ENCODE measurements around the gene MYO9B.
"Not testable (repeated sequence)": the region's sequence is repeated elsewhere in the genome, so short reads cannot be mapped to it uniquely, and the experiment has no call there.

Gene MYO9B

GRCh38 chr19:17088552-17088951 lies 13.0 kb downstream of the MYO9B start:
- H3K4me1 Mint-ChIP-seq, result peaks cover 42% of the 10 kb centered on the region
- CTCF ChIA-PET, result no interaction called here

GRCh38 chr19:17090583-17090982 lies 15.0 kb downstream of the MYO9B start:
- H3K27ac Mint-ChIP-seq, result peak overlapping the region; percentile 43

More at GRCh38 chr19:17088552-17088951, 13.0 kb downstream of the MYO9B start:
- Mint-ChIP-seq H3K4me3 (no peak overlapping the region), H3K9me3 (no peaks in the 10 kb centered on the region), H3K27me3 (no peaks in the 10 kb centered on the region), H3K27ac (no peak overlapping the region), H3K36me3 (peaks cover 20% of the 10 kb centered on the region)
- DNase-seq, result no peak

GRCh38 chr19:17091758-17092333 lies 16.3 kb downstream of the MYO9B start:
- Mint-ChIP-seq H3K27me3 (no peaks in the 10 kb centered on the region), H3K4me1 (peaks cover 43% of the 10 kb centered on the region), H3K9me3 (no peaks in the 10 kb centered on the region), H3K36me3 (peaks cover 20% of the 10 kb centered on the region), H3K4me3 (no peak overlapping the region), H3K27ac (no peak overlapping the region)
- CTCF ChIA-PET, result interaction anchor here (1.3 kb wide), 1 partner anchor 34 kb away, joined by 4 read pairs; no protein-coding TSS in a partner anchor
- peak; percentile 33 for DNase-seq

More at GRCh38 chr19:17090583-17090982, 15.0 kb downstream of the MYO9B start:
- H3K9me3 Mint-ChIP-seq, result no peaks in the 10 kb centered on the region
- no peak for DNase-seq
- CTCF ChIA-PET, result interaction anchor here (0.7 kb wide), 1 partner anchor 310 kb away, joined by 3 read pairs; no protein-coding TSS in a partner anchor
- H3K27me3 Mint-ChIP-seq, result no peaks in the 10 kb centered on the region
- H3K4me1 Mint-ChIP-seq, result peaks cover 43% of the 10 kb centered on the region
- peaks cover 20% of the 10 kb centered on the region for H3K36me3 Mint-ChIP-seq
- H3K4me3 Mint-ChIP-seq, result no peak overlapping the region

GRCh38 chr19:17092696-17093095 lies 17.1 kb downstream of the MYO9B start:
- no peak for DNase-seq
- CTCF ChIA-PET, result no interaction called here
- H3K4me3 Mint-ChIP-seq, result no peak overlapping the region
- no peaks in the 10 kb centered on the region for H3K9me3 Mint-ChIP-seq
- no peak overlapping the region for H3K27ac Mint-ChIP-seq
- H3K27me3 Mint-ChIP-seq, result no peaks in the 10 kb centered on the region
- H3K36me3 Mint-ChIP-seq, result peaks cover 17% of the 10 kb centered on the region
- peaks cover 42% of the 10 kb centered on the region for H3K4me1 Mint-ChIP-seq

GRCh38 chr19:17094694-17095093 lies 19.1 kb downstream of the MYO9B start:
- not testable (repeated sequence) for DNase-seq, H3K27me3 Mint-ChIP-seq, H3K4me3 Mint-ChIP-seq, H3K9me3 Mint-ChIP-seq, H3K27ac Mint-ChIP-seq
- peaks cover 29% of the 10 kb centered on the region for H3K4me1 Mint-ChIP-seq
- CTCF ChIA-PET, result interaction anchor here (1.1 kb wide), 1 partner anchor 31 kb away, joined by 3 read pairs; no protein-coding TSS in a partner anchor
- peaks cover 18% of the 10 kb centered on the region for H3K36me3 Mint-ChIP-seq

- no peak for DNase-seq
- Mint-ChIP-seq H3K4me3 (no peak overlapping the region), H3K36me3 (peaks cover 16% of the 10 kb centered on the region), H3K27ac (no peak overlapping the region), H3K9me3 (no peaks in the 10 kb centered on the region), H3K27me3 (no peaks in the 10 kb centered on the region), H3K4me1 (peaks cover 24% of the 10 kb centered on the region)
- CTCF ChIA-PET, result interaction anchor here (1.1 kb wide), 1 partner anchor 30 kb away, joined by 3 read pairs; no protein-coding TSS in a partner anchor
Observed at GRCh38 chr19:17095141-17095919, 19.8 kb downstream of the MYO9B start.

- Mint-ChIP-seq H3K4me1 (peaks cover 18% of the 10 kb centered on the region), H3K9me3 (peaks cover 4% of the 10 kb centered on the region), H3K36me3 (peaks cover 39% of the 10 kb centered on the region), H3K4me3 (no peak overlapping the region), H3K27ac (no peak overlapping the region), H3K27me3 (no peaks in the 10 kb centered on the region)
- DNase-seq, result no peak
- CTCF ChIA-PET, result no interaction called here
Observed at GRCh38 chr19:17097593-17098126, 22.1 kb downstream of the MYO9B start.

GRCh38 chr19:17098326-17098725 lies 22.7 kb downstream of the MYO9B start:
- Mint-ChIP-seq H3K27ac (peak overlapping the region; percentile 2), H3K4me3 (no peak overlapping the region), H3K9me3 (peaks cover 9% of the 10 kb centered on the region), H3K4me1 (peaks cover 20% of the 10 kb centered on the region), H3K36me3 (peaks cover 45% of the 10 kb centered on the region), H3K27me3 (no peaks in the 10 kb centered on the region)
- DNase-seq, result no peak
- CTCF ChIA-PET, result no interaction called here

GRCh38 chr19:17101686-17102628 lies 26.4 kb downstream of the MYO9B start:
- H3K27ac Mint-ChIP-seq, result no peak overlapping the region
- peaks cover 18% of the 10 kb centered on the region for H3K4me1 Mint-ChIP-seq
- H3K27me3 Mint-ChIP-seq, result no peaks in the 10 kb centered on the region
- no peak for DNase-seq
- H3K36me3 Mint-ChIP-seq, result peaks cover 59% of the 10 kb centered on the region
- no peak overlapping the region for H3K4me3 Mint-ChIP-seq
- CTCF ChIA-PET, result interaction anchor here (1.6 kb wide), 1 partner anchor 14 kb away, joined by 5 read pairs; no protein-coding TSS in a partner anchor
- peaks cover 11% of the 10 kb centered on the region for H3K9me3 Mint-ChIP-seq

GRCh38 chr19:17103177-17103576 lies 27.6 kb downstream of the MYO9B start:
- Mint-ChIP-seq H3K4me1 (peaks cover 16% of the 10 kb centered on the region), H3K4me3 (no peak overlapping the region), H3K36me3 (peaks cover 59% of the 10 kb centered on the region), H3K9me3 (peaks cover 11% of the 10 kb centered on the region), H3K27me3 (no peaks in the 10 kb centered on the region), H3K27ac (peak overlapping the region; percentile 49)
- no peak for DNase-seq
- CTCF ChIA-PET, result interaction anchor here (0.7 to 1.6 kb wide), 4 partner anchors 13 to 174 kb away, joined by 3 to 6 read pairs (median 4); no protein-coding TSS in a partner anchor

- CTCF ChIA-PET, result no interaction called here
- Mint-ChIP-seq H3K27me3 (no peaks in the 10 kb centered on the region), H3K27ac (no peak overlapping the region), H3K36me3 (peaks cover 53% of the 10 kb centered on the region), H3K9me3 (peaks cover 11% of the 10 kb centered on the region), H3K4me1 (peaks cover 19% of the 10 kb centered on the region), H3K4me3 (no peak overlapping the region)
- DNase-seq, result no peak
Observed at GRCh38 chr19:17104679-17105078, 29.1 kb downstream of the MYO9B start.

- no peak overlapping the region for H3K27ac Mint-ChIP-seq
- CTCF ChIA-PET, result no interaction called here
- no peaks in the 10 kb centered on the region for H3K27me3 Mint-ChIP-seq
- no peak overlapping the region for H3K4me3 Mint-ChIP-seq
- peaks cover 59% of the 10 kb centered on the region for H3K36me3 Mint-ChIP-seq
- no peak for DNase-seq
- H3K9me3 Mint-ChIP-seq, result peaks cover 11% of the 10 kb centered on the region
- peaks cover 24% of the 10 kb centered on the region for H3K4me1 Mint-ChIP-seq
Observed at GRCh38 chr19:17105556-17105955, 30.0 kb downstream of the MYO9B start.

GRCh38 chr19:17106964-17107363 lies 31.4 kb downstream of the MYO9B start:
- CTCF ChIA-PET, H3K27ac Mint-ChIP-seq: not testable (repeated sequence)

More at GRCh38 chr19:17106964-17107363, 31.4 kb downstream of the MYO9B start:
- H3K27me3 Mint-ChIP-seq, H3K4me3 Mint-ChIP-seq, DNase-seq: not testable (repeated sequence)
- peaks cover 11% of the 10 kb centered on the region for H3K9me3 Mint-ChIP-seq
- H3K4me1 Mint-ChIP-seq, result peaks cover 26% of the 10 kb centered on the region
- H3K36me3 Mint-ChIP-seq, result peaks cover 55% of the 10 kb centered on the region
